Choroid plexus epithelial cell (primary cell): ENCODE data around the gene UBXN6.

Source experiments
- DNase-seq: peaks from one replicate; pipeline ENCODE4 v3.0.0-alpha.2; 2010; ENCODE audit warnings: low read depth
- H3K4me3 ChIP-seq: 2 replicates; pipeline ENCODE4 v1.5.1; 2011; ENCODE audit warnings: low read depth, mild to moderate bottlenecking, control low read depth, low read length, moderate library complexity
- TF ChIP-seq, protein P1 (sequence below): conservative IDR thresholded peaks from 2 replicates; pipeline ENCODE4 v1.5.1; 2011; ENCODE audit warnings: low read depth, mild to moderate bottlenecking, control low read depth, inconsistent platforms, low read length, moderate library complexity

Gene UBXN6

DNA sequence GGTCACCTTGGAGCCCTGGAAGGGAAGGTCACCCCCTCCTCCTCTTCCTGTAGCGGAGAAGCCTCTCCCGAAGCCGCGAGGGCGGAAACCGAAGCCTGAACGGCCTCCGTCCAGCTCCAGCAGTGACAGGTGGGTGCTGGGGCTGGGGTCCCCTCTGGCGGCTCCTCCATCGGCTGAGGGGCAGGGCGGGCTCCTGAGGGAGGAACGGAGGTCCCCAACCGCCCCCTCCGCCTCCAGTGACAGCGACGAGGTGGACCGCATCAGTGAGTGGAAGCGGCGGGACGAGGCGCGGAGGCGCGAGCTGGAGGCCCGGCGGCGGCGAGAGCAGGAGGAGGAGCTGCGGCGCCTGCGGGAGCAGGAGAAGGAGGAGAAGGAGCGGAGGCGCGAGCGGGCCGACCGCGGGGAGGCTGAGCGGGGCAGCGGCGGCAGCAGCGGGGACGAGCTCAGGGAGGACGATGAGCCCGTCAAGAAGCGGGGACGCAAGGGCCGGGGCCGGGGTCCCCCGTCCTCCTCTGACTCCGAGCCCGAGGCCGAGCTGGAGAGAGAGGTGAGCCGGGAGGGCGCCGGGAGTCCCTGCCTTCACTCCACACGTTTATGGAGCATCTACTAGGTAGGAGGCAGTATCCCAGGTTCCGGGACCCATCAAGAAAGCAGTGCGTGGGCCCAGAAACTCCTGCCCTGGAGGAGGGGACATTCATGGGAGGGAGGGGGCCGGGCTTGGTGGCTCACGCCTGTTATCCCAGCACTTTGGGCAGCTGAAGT lies 36.5 kb upstream of the UBXN6 start:
- TF ChIP-seq, protein P1, sequence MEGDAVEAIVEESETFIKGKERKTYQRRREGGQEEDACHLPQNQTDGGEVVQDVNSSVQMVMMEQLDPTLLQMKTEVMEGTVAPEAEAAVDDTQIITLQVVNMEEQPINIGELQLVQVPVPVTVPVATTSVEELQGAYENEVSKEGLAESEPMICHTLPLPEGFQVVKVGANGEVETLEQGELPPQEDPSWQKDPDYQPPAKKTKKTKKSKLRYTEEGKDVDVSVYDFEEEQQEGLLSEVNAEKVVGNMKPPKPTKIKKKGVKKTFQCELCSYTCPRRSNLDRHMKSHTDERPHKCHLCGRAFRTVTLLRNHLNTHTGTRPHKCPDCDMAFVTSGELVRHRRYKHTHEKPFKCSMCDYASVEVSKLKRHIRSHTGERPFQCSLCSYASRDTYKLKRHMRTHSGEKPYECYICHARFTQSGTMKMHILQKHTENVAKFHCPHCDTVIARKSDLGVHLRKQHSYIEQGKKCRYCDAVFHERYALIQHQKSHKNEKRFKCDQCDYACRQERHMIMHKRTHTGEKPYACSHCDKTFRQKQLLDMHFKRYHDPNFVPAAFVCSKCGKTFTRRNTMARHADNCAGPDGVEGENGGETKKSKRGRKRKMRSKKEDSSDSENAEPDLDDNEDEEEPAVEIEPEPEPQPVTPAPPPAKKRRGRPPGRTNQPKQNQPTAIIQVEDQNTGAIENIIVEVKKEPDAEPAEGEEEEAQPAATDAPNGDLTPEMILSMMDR, result no peak
- H3K4me3 ChIP-seq, result no peak overlapping the region
- DNase-seq, result no peak

DNA sequence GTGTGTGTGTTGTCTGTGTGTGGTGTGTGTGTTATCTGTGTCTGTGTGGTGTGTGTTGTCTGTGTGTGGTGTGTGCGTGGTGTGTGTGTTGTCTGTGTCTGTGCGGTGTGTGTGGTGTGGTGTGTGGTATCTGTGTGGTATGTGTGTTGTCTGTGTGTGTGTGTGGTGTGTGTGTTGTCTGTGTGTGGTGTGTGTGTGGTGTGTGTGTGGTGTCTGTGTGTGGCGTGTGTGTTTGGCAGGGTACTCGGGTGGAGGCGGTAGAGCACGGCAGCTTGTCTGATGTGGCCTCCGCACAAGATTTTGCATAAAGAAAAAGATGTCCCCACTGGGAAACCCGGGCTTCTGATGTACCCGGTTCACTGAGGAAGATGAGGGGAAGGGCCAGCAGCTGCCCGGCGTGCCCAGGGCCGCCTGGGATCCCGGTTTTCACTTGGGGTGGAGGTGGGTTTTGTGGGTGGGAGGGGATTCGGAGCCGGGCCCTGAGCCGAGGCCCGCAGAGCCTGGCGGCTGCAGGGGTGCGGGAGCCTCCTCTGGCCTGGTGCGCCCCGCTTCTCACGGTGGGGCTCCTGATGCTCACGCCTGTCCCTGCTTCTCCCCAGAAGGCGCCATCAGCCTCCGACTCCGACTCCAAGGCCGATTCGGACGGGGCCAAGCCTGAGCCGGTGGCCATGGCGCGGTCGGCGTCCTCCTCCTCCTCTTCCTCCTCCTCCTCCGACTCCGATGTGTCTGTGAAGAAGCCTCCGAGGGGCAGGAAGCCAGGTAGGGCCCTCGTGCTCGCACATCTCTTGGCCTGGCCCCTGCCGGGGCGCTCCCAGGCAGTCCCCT lies 35.7 kb upstream of the UBXN6 start:
- TF ChIP-seq, protein P1, result no peak
- DNase-seq, result no peak

DNA sequence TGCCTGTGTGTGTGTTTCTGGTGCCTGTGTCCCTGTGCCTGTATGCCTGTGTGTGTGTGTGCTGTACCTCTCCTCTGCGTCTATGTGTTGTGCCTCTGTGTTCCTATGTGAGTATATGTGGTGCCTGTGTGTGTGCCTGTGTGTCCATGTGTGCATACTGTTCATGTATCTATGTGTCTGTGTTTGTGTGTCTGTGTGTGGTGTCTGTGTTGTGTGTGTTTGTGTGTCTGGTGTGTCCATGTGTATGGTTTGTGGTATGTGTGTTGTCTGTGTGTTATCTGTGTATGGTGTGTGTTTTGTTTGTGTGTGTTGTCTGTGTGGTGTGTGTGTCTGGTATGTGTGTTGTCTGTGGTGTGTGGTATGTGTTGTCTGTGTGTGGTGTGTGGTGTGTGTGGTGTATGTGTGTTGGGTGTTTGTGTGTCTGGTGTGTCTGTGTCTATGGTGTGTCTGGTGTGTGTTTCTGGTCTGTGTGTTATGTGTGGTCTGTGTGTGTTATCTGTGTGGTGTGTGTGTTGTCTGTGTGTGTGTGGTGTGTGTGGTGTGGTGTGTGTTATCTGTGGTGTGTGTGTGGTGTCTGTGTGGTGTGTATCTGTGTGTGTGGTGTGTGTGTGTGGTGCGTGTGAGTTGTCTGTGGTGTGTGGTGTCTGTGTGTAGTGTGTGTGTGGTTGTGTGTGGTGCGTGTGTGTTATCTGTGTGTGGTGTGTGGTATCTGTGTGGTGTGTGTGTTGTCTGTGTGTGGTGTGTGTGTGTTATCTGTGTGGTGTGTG lies 34.9 kb upstream of the UBXN6 start:
- H3K4me3 ChIP-seq, result no peak overlapping the region

More for the DNA sequence above, 35.7 kb upstream of the UBXN6 start:
- H3K4me3 ChIP-seq, result no peak overlapping the region

DNA sequence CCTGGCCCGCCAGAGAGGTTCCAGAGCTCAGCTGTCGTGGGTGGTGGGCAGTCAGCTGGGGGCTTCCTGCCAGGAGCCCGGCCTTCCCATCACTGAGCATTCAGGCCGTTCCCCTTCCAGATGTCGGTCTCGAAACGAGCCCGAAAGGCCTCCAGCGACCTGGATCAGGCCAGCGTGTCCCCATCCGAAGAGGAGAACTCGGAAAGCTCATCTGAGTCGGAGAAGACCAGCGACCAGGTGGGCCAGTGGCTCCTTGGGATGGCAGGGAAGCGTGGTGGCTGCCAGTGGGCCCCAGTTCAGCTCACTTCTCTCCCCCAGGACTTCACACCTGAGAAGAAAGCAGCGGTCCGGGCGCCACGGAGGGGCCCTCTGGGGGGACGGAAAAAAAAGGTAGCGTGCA lies 33.9 kb upstream of the UBXN6 start:
- TF ChIP-seq, protein P1, result no peak
- H3K4me3 ChIP-seq, result no peak overlapping the region
- DNase-seq, result no peak

More for the DNA sequence above, 34.9 kb upstream of the UBXN6 start:
- DNase-seq, result no peak
- TF ChIP-seq, protein P1, result no peak

DNA sequence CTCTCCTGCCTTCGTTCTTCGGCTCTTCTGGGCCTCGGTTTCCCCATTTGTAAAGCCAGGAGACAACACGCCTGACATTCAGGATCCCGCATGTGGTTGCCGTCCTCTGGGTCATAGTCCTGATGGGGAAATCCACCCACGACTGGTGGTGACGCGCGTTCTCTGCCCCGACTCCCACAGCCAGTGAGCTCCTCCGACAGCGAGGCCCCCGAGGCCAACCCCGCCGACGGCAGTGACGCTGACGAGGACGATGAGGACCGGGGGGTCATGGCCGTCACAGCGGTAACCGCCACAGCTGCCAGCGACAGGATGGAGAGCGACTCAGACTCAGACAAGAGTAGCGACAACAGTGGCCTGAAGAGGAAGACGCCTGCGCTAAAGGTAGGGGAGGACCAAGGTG lies 30.9 kb upstream of the UBXN6 start:
- TF ChIP-seq, protein P1, result no peak
- no peak overlapping the region for H3K4me3 ChIP-seq
- no peak for DNase-seq

DNA sequence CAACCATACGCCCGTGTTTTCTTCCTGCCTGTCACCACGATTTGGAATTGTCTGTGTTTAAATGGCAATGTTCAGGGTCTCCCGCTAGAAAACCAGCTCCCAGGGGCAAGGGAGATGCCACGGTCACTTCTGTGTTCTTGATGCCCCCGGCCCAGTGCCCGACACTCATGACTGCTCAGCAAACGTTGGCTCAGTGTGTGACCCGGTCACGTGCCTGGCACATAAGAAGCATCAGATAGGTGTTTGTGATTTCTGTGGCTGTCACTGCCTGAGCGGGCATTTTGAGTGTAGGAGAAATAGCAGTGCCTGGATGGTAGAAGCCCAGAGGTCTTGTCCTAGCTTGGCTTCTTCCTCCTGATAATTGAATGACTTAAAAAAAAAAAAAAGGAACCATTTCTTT lies 30.0 kb upstream of the UBXN6 start:
- no peak overlapping the region for H3K4me3 ChIP-seq
- DNase-seq, result no peak
- TF ChIP-seq, protein P1, result no peak
